ENCODE data around the gene OR9I1. TPM values are rescaled to one million over a fixed set of nuclear protein-coding genes. Genes with fewer than 3 reads are reported as not detected.

Gene OR9I1
- not detected in 2 replicates for total RNA-seq
- long read RNA-seq: 0 reads

- DNase-seq (ENCODE audit: extremely low spot score, unreplicated experiment): no peak
- Mint-ChIP-seq H3K27ac (ENCODE audit: unreplicated experiment) (no peak within 1 kb of the TSS), H3K27me3 (ENCODE audit: unreplicated experiment) (no peaks in the 10 kb centered on the region), H3K4me3 (ENCODE audit: unreplicated experiment) (no peak within 1 kb of the TSS), H3K4me1 (ENCODE audit: unreplicated experiment) (no peaks in the 10 kb centered on the region), H3K9me3 (ENCODE audit: unreplicated experiment) (no peaks in the 10 kb centered on the region), H3K36me3 (ENCODE audit: unreplicated experiment) (no peaks in the 10 kb centered on the region)
- TF ChIP-seq CTCF (IDR thresholded peaks at IDR 0.05): no peak
Observed at GRCh38 chr11:58125469-58125868, at the start of gene OR9I1. TSS of gene OR9I1 (minus strand) at chr11:58125530. CDS start at chr11:58119444, 6,086 bp downstream.

GRCh38 chr11:58165504-58166106, 40.3 kb upstream of the OR9I1 start:
- no peaks in the 10 kb centered on the region for H3K9me3 Mint-ChIP-seq (ENCODE audit: unreplicated experiment)
- no peak overlapping the region for H3K4me3 Mint-ChIP-seq (ENCODE audit: unreplicated experiment)
- no peak for DNase-seq (ENCODE audit: extremely low spot score, unreplicated experiment)
- peaks cover 2% of the 10 kb centered on the region for H3K27me3 Mint-ChIP-seq (ENCODE audit: unreplicated experiment)
- H3K4me1 Mint-ChIP-seq (ENCODE audit: unreplicated experiment): no peaks in the 10 kb centered on the region
- no peak overlapping the region for H3K27ac Mint-ChIP-seq (ENCODE audit: unreplicated experiment)
- no peak for TF ChIP-seq CTCF (IDR thresholded peaks at IDR 0.05)
- no peaks in the 10 kb centered on the region for H3K36me3 Mint-ChIP-seq (ENCODE audit: unreplicated experiment)

GRCh38 chr11:58164990-58165389, 39.7 kb upstream of the OR9I1 start:
- DNase-seq (ENCODE audit: extremely low spot score, unreplicated experiment): no peak
- Mint-ChIP-seq H3K27me3 (ENCODE audit: unreplicated experiment) (peaks cover 2% of the 10 kb centered on the region), H3K27ac (ENCODE audit: unreplicated experiment) (no peak overlapping the region), H3K9me3 (ENCODE audit: unreplicated experiment) (no peaks in the 10 kb centered on the region), H3K4me3 (ENCODE audit: unreplicated experiment) (no peak overlapping the region), H3K4me1 (ENCODE audit: unreplicated experiment) (no peaks in the 10 kb centered on the region), H3K36me3 (ENCODE audit: unreplicated experiment) (no peaks in the 10 kb centered on the region)
- TF ChIP-seq CTCF (IDR thresholded peaks at IDR 0.05): no peak

- Mint-ChIP-seq H3K27ac (ENCODE audit: unreplicated experiment) (no peak overlapping the region), H3K9me3 (ENCODE audit: unreplicated experiment) (no peaks in the 10 kb centered on the region), H3K27me3 (ENCODE audit: unreplicated experiment) (peaks cover 2% of the 10 kb centered on the region), H3K4me1 (ENCODE audit: unreplicated experiment) (no peaks in the 10 kb centered on the region), H3K36me3 (ENCODE audit: unreplicated experiment) (no peaks in the 10 kb centered on the region), H3K4me3 (ENCODE audit: unreplicated experiment) (no peak overlapping the region)
- TF ChIP-seq CTCF (IDR thresholded peaks at IDR 0.05): no peak
- no peak for DNase-seq (ENCODE audit: extremely low spot score, unreplicated experiment)
Observed at GRCh38 chr11:58164389-58164788, 39.1 kb upstream of the OR9I1 start.

- DNase-seq (ENCODE audit: extremely low spot score, unreplicated experiment): no peak
- Mint-ChIP-seq H3K36me3 (ENCODE audit: unreplicated experiment) (no peaks in the 10 kb centered on the region), H3K4me1 (ENCODE audit: unreplicated experiment) (no peaks in the 10 kb centered on the region), H3K27me3 (ENCODE audit: unreplicated experiment) (no peaks in the 10 kb centered on the region), H3K4me3 (ENCODE audit: unreplicated experiment) (no peak overlapping the region), H3K9me3 (ENCODE audit: unreplicated experiment) (peaks cover 3% of the 10 kb centered on the region), H3K27ac (ENCODE audit: unreplicated experiment) (no peak overlapping the region)
- no peak for TF ChIP-seq CTCF (IDR thresholded peaks at IDR 0.05)
Observed at GRCh38 chr11:58152781-58153180, 27.5 kb upstream of the OR9I1 start.

All from osteocyte (in vitro differentiated cells).